ENCODE results near the gene JAZF1. TPM values are rescaled to one million over a fixed set of nuclear protein-coding genes. Genes with fewer than 3 reads are reported as not detected.

Gene JAZF1
- total and polyA plus RNA-seq, 11 donors = 10.3 to 46.2 (median 26.8) TPM

DNA sequence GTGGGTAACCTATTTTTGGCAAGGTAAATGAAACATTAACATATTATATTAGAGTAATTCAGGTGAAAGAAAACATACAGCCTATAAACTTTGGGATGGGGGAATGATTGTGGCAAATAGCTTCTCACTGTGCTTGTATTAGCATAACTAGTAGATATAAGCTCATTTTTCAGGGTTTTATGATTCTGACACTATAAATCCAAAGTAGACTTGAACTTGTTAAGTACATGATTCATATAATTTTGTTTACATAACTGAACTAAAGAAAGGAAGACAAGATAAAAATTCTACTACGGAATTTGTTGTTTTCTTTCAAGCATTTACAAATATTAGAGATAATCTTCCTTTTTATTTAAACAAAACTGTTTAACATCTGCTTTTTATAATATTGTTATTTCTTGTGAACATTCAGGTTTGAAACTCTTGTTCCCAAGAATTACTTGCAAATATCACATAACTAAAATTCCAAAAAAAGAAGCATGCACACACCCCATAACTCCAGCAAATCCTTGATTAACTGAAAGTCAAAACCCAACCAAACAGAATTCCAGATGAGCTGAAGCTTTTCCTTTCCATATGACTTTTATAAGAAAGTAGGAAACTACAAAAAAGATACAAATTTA lies 142.3 kb downstream of the JAZF1 start:
- intact Hi-C loops (cut with DNase I) = no loop called here
- 84 to 91% (median 87%) methylated on average over 1 of the region's 1 CpG for WGBS, 4 donors
- no peaks in the 10 kb centered on the region for H3K9me3 ChIP-seq
- ATAC-seq (no peak), DNase-seq (no peak)
- no peak overlapping the region for H3K4me3 ChIP-seq
- H3K27ac ChIP-seq = peak overlapping the region in 1 of 12 donors; percentile 66
- H3K4me1 ChIP-seq = peaks cover 0 to 28% (median 15%) of the 10 kb centered on the region in 12 donors
- TF ChIP-seq POLR2A (IDR thresholded peaks at IDR 0.05) (no peak), CTCF (IDR thresholded peaks at IDR 0.05) (no peak)
- H3K36me3 ChIP-seq = no peaks in the 10 kb centered on the region
- no peaks in the 10 kb centered on the region for H3K27me3 ChIP-seq

DNA sequence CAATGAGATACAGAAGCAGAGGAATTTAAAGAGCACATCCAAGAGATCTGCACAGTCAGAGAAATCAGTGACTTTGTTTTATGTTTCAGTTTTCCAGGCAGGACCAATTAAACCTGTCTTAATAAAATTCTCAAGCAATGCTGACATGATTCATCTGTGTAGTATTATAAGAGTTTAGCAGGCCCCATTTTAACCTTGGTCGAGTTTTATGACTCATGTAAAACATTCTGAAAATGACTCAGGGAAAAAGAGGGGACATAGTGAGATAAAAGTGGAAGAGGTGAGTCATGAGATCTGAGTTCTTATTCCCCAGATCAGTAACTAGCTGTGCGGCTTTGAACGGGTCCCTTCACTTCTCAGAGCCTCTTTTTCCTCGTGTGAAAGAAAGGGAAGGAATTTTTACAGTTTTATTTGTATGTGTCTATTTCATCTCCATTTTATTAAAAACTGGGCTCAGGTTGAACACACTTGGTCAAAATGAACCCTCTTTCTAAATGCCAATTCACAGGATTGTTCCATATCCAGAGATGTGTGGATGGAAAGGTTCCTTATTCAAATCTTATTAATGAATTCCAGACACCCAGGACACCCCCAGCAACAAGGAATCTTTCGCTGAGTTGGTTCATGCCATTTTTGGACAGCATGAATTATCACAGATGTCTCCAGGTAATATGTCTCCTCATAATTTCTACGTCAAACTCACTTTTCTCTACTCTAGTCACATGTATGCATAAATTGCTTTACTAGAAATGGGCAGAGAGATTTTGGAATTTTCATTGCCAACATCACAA lies 143.2 kb downstream of the JAZF1 start:
- TF ChIP-seq CTCF (IDR thresholded peaks at IDR 0.05) (no peak), POLR2A (IDR thresholded peaks at IDR 0.05) (no peak)
- Histone ChIP-seq H3K27ac (peak overlapping the region in 6 of 12 donors; percentile 27 to 66 (median 36)), H3K36me3 (no peaks in the 10 kb centered on the region), H3K27me3 (no peaks in the 10 kb centered on the region), H3K9me3 (no peaks in the 10 kb centered on the region), H3K4me3 (no peak overlapping the region), H3K4me1 (peaks cover 0 to 34% (median 15%) of the 10 kb centered on the region in 12 donors)
- intact Hi-C loops (cut with DNase I) = no loop called here
- 66 to 74% (median 70%) methylated on average over 6 of the region's 6 CpGs for WGBS, 4 donors
- DNase-seq (no peak), ATAC-seq (peak; percentile 29 to 95 (median 74))

- H3K4me1 ChIP-seq = peaks cover 0 to 39% (median 15%) of the 10 kb centered on the region in 12 donors
- peak in 2 of 4 donors; percentile 16 to 47 for ATAC-seq
- TF ChIP-seq POLR2A (IDR thresholded peaks at IDR 0.05) = no peak
- no peak for TF ChIP-seq CTCF (IDR thresholded peaks at IDR 0.05)
- no peaks in the 10 kb centered on the region for H3K27me3 ChIP-seq
- H3K9me3 ChIP-seq = no peaks in the 10 kb centered on the region
- H3K27ac ChIP-seq = peak overlapping the region in 6 of 12 donors; percentile 27 to 66 (median 36)
- no peaks in the 10 kb centered on the region for H3K36me3 ChIP-seq
- no peak for DNase-seq
- WGBS, 4 donors = 68 to 85% (median 80%) methylated on average over 3 of the region's 3 CpGs
- no peak overlapping the region for H3K4me3 ChIP-seq
- intact Hi-C loops (cut with DNase I) = no loop called here
These were observed 143.9 kb downstream of the JAZF1 start for GRCh38 chr7:28036696-28037095.

DNA sequence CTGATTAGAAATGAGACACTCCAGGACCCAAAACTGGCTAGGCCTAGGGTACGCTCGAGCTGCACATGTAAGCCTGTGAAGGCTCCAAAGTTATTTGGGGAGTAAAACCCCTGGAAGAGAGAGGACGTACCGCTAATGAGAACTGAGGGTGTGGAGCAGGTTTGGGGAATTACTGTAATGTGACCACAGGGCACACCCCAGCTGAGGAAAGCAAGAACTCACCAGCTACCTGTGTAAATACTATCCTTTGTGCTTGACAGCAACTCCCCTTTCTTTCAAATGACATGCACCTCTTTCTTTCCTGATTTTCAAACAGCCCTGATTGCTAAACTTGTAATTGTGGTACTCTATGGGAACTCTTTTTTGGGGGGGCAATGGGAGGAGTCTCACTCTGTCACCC lies 147.2 kb downstream of the JAZF1 start:
- WGBS, 4 donors = 73 to 91% (median 87%) methylated on average over 4 of the region's 4 CpGs
- Histone ChIP-seq H3K27ac (peak overlapping the region in 1 of 12 donors; percentile 28), H3K9me3 (no peaks in the 10 kb centered on the region), H3K27me3 (no peaks in the 10 kb centered on the region), H3K36me3 (no peaks in the 10 kb centered on the region), H3K4me3 (no peak overlapping the region), H3K4me1 (peaks cover 0 to 39% (median 15%) of the 10 kb centered on the region in 12 donors)
- intact Hi-C loops (cut with DNase I) = no loop called here
- DNase-seq = no peak
- TF ChIP-seq CTCF (IDR thresholded peaks at IDR 0.05) (no peak), POLR2A (IDR thresholded peaks at IDR 0.05) (no peak)
- ATAC-seq = peak in 1 of 4 donors; percentile 28
